Right atrium auricular region (tissue), 2 donors: ENCODE results near the gene GPX4. TPM values are rescaled to one million over a fixed set of nuclear protein-coding genes. Genes with fewer than 3 reads are reported as not detected.
A peak's percentile ranks its signal among the peaks of the same experiment; 100 is the strongest.

Experiments
- DNase-seq: peaks from one replicate; pipeline ENCODE4 v3.0.0-alpha.2; 2019; ENCODE audit warnings: low spot score
- H3K27ac ChIP-seq, 2 donors: fragments of 200-600 bp; sonication (generic); 1 replicate in 1 of 2; 2 replicates in 1 of 2; pipeline ENCODE4 v1.5.1; 2016 to 2019
- H3K27me3 ChIP-seq, 2 donors: fragments of 200-600 bp; sonication (generic); one replicate each; pipeline versions ENCODE4 v1.5.1 to v1.6.0; 2017 to 2019
- H3K36me3 ChIP-seq: fragments of 200-600 bp; sonication (generic); one replicate; pipeline ENCODE4 v1.5.1; 2016
- H3K4me1 ChIP-seq, 2 donors: fragments of 200-600 bp; sonication (generic); one replicate each; pipeline versions ENCODE4 v1.5.1 to v1.6.0; 2017 to 2019
- H3K4me3 ChIP-seq, 2 donors: fragments of 200-600 bp; sonication (generic); 1 replicate in 1 of 2; 2 replicates in 1 of 2; pipeline ENCODE4 v1.5.1; 2017 to 2019; ENCODE audit warnings: mild to moderate bottlenecking in 1 of 2, moderate library complexity in 1 of 2
- H3K9me3 ChIP-seq, 2 donors: fragments of 200-600 bp; sonication (generic); one replicate each; pipeline ENCODE4 v1.5.1; 2019
- CTCF ChIP-seq, 2 donors: fragments of 200-600 bp; sonication (generic); IDR thresholded peaks; one replicate each; pipeline ENCODE4 v1.5.1; 2019; ENCODE audit warnings: antibody characterized with exemption in 2 of 2
- total RNA-seq, 2 donors: library from RNA; depleted of rRNA; stranded (reverse); fragments of >200 nt; gene quantifications; one replicate each; pipeline ENCODE4 v1.1.0, GENCODE V29; 2016

The GPX4 gene
- total RNA-seq, 2 donors from 2014 or later: 404 to 529 TPM

GRCh38 chr19:1063909-1064660, 39.7 kb upstream of the GPX4 start:
- H3K27me3 ChIP-seq: peaks cover 7 to 17% of the 10 kb centered on the region in 2 donors
- DNase-seq: no peak

GRCh38 chr19:1064661-1065605, 38.9 kb upstream of the GPX4 start:
- H3K9me3 ChIP-seq: peaks cover 0 to 3% of the 10 kb centered on the region in 2 donors
- H3K27me3 ChIP-seq: peaks cover 9 to 22% of the 10 kb centered on the region in 2 donors
- DNase-seq: no peak
- no peak overlapping the region for H3K27ac ChIP-seq
- H3K4me3 ChIP-seq: no peak overlapping the region
- H3K4me1 ChIP-seq: peaks cover 0 to 38% of the 10 kb centered on the region in 2 donors
- H3K36me3 ChIP-seq: no peaks in the 10 kb centered on the region
- TF ChIP-seq CTCF (IDR thresholded peaks at IDR 0.05): peak; percentile 77 to 80

More at GRCh38 chr19:1063909-1064660, 39.7 kb upstream of the GPX4 start:
- Histone ChIP-seq H3K4me1 (peaks cover 0 to 33% of the 10 kb centered on the region in 2 donors), H3K9me3 (peaks cover 0 to 11% of the 10 kb centered on the region in 2 donors), H3K27ac (no peak overlapping the region), H3K36me3 (no peaks in the 10 kb centered on the region), H3K4me3 (no peak overlapping the region)
- no peak for TF ChIP-seq CTCF (IDR thresholded peaks at IDR 0.05)

- H3K4me3 ChIP-seq: no peak overlapping the region
- no peak for TF ChIP-seq CTCF (IDR thresholded peaks at IDR 0.05)
- no peak overlapping the region for H3K27ac ChIP-seq
- no peaks in the 10 kb centered on the region for H3K36me3 ChIP-seq
- H3K9me3 ChIP-seq: no peaks in the 10 kb centered on the region
- DNase-seq: no peak
- peaks cover 11 to 22% of the 10 kb centered on the region in 2 donors for H3K27me3 ChIP-seq
- H3K4me1 ChIP-seq: peaks cover 0 to 38% of the 10 kb centered on the region in 2 donors
Measured at GRCh38 chr19:1065606-1066109, 38.1 kb upstream of the GPX4 start.

- TF ChIP-seq CTCF (IDR thresholded peaks at IDR 0.05): no peak
- no peak for DNase-seq
- Histone ChIP-seq H3K27me3 (peaks cover 11 to 22% of the 10 kb centered on the region in 2 donors), H3K9me3 (no peaks in the 10 kb centered on the region), H3K4me1 (peaks cover 0 to 39% of the 10 kb centered on the region in 2 donors), H3K36me3 (no peaks in the 10 kb centered on the region), H3K4me3 (peak overlapping the region in 1 of 2 donors; percentile 48), H3K27ac (no peak overlapping the region)
Measured at GRCh38 chr19:1066251-1066747, 37.5 kb upstream of the GPX4 start.

GRCh38 chr19:1066748-1067340, 37.0 kb upstream of the GPX4 start, which contains the start of gene ARHGAP45:
ARHGAP45 (plus strand) TSS chr19:1067167; CDS start chr19:1067406, 239 bp downstream.
- H3K36me3 ChIP-seq: no peaks in the 10 kb centered on the region
- DNase-seq: no peak
- no peak for TF ChIP-seq CTCF (IDR thresholded peaks at IDR 0.05)
- H3K27ac ChIP-seq: peak within 1 kb of the TSS; percentile 12 to 48
- peaks cover 0 to 44% of the 10 kb centered on the region in 2 donors for H3K4me1 ChIP-seq
- H3K4me3 ChIP-seq: peak within 1 kb of the TSS; percentile 26 to 48
- H3K9me3 ChIP-seq: no peaks in the 10 kb centered on the region
- H3K27me3 ChIP-seq: peaks cover 11 to 22% of the 10 kb centered on the region in 2 donors
